ENCODE measurements around the gene UCHL1. TPM values are rescaled to one million over a fixed set of nuclear protein-coding genes. Genes with fewer than 3 reads are reported as not detected.
A peak's percentile ranks its signal among the peaks of the same experiment; 100 is the strongest.

The UCHL1 gene
- total RNA-seq, 4 donors from 2014 or later, result 15.3 to 205 (median 163) TPM

GRCh38 chr4:41213625-41214135 lies 43.0 kb upstream of the UCHL1 start:
- ATAC-seq (ENCODE audit: low FRiP score) (peak; percentile 19), DNase-seq (ENCODE audit: low spot score) (no peak)
- no peak for TF ChIP-seq CTCF (IDR thresholded peaks at IDR 0.05)

- TF ChIP-seq CTCF (IDR thresholded peaks at IDR 0.05), result peak in 1 of 3 donors; percentile 29
- DNase-seq (ENCODE audit: low spot score) (peak; percentile 56), ATAC-seq (ENCODE audit: low FRiP score) (peak; percentile 90)
Measured at GRCh38 chr4:41214136-41214824, 42.4 kb upstream of the UCHL1 start, which contains the start of gene APBB2. TSS of gene APBB2 (minus strand) at chr4:41214542. CDS start at chr4:41033254, 181,288 bp downstream.

- TF ChIP-seq CTCF (IDR thresholded peaks at IDR 0.05), result no peak
- DNase-seq (ENCODE audit: low spot score) (no peak), ATAC-seq (ENCODE audit: low FRiP score) (no peak)
Measured at GRCh38 chr4:41214825-41215146, 41.9 kb upstream of the UCHL1 start.

- no peak for ATAC-seq (ENCODE audit: low FRiP score)
- DNase-seq (ENCODE audit: low spot score), result no peak
- TF ChIP-seq CTCF (IDR thresholded peaks at IDR 0.05), result no peak
Measured at GRCh38 chr4:41215155-41215554, 41.6 kb upstream of the UCHL1 start.

GRCh38 chr4:41215969-41216293 lies 40.8 kb upstream of the UCHL1 start:
- TF ChIP-seq CTCF (IDR thresholded peaks at IDR 0.05), result no peak
- no peak for ATAC-seq (ENCODE audit: low FRiP score)

GRCh38 chr4:41216294-41217019 lies 40.3 kb upstream of the UCHL1 start:
- TF ChIP-seq CTCF (IDR thresholded peaks at IDR 0.05), result no peak
- DNase-seq (ENCODE audit: low spot score), result no peak

More at GRCh38 chr4:41215969-41216293, 40.8 kb upstream of the UCHL1 start:
- no peak for DNase-seq (ENCODE audit: low spot score)

GRCh38 chr4:41217020-41217333 lies 39.8 kb upstream of the UCHL1 start:
- ATAC-seq (ENCODE audit: low FRiP score), result no peak
- DNase-seq (ENCODE audit: low spot score), result no peak
- no peak for TF ChIP-seq CTCF (IDR thresholded peaks at IDR 0.05)

More at GRCh38 chr4:41216294-41217019, 40.3 kb upstream of the UCHL1 start:
- peak; percentile 55 for ATAC-seq (ENCODE audit: low FRiP score)

Data from omental fat pad (tissue), 4 donors.